A549 (cell line): ENCODE data around the gene ATF6B.

Experiments used
- CTCF ChIP-seq: fragments of >200 bp; sonication (Bioruptor Twin); formaldehyde crosslinking; IDR thresholded peaks from 3 replicates; pipeline ENCODE4 v1.5.1; 2016
- MYC ChIP-seq: IDR thresholded peaks from 2 replicates; pipeline ENCODE4 v1.6.1; 2012; ENCODE audit warnings: mild to moderate bottlenecking, inconsistent platforms, low read length, improper control_type of control experiment, borderline replicate concordance

DNA sequence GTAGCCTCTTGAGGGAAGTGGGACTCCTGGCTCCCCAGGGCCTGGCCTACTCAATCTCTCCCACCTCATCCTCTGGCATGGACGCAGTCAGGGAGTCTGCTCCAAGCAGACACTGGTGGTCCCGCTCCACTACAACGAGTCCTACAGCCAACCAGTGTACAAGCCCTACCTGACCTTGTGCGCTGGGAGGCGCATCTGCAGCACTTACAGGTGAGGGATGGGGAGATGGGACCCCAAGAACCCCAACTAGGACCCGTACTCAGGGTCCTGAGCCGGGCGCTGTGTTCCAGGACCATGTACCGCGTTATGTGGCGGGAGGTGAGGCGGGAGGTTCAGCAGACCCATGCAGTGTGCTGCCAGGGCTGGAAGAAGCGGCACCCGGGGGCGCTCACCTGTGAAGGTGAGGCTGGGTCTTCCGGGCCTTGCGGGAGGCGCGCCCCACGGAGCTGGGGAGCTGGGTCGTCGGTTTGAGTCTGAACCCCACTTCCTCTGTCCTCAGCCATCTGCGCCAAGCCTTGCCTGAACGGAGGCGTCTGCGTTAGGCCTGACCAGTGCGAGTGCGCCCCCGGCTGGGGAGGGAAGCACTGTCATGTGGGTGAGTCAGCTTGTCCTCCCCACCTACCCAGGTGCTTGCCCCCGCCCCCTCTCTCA, 38.5 kb upstream of the ATF6B start:
- no peak for TF ChIP-seq CTCF
- TF ChIP-seq MYC, result no peak
